ENCODE data around the gene SH3TC1.

The SH3TC1 gene

DNA sequence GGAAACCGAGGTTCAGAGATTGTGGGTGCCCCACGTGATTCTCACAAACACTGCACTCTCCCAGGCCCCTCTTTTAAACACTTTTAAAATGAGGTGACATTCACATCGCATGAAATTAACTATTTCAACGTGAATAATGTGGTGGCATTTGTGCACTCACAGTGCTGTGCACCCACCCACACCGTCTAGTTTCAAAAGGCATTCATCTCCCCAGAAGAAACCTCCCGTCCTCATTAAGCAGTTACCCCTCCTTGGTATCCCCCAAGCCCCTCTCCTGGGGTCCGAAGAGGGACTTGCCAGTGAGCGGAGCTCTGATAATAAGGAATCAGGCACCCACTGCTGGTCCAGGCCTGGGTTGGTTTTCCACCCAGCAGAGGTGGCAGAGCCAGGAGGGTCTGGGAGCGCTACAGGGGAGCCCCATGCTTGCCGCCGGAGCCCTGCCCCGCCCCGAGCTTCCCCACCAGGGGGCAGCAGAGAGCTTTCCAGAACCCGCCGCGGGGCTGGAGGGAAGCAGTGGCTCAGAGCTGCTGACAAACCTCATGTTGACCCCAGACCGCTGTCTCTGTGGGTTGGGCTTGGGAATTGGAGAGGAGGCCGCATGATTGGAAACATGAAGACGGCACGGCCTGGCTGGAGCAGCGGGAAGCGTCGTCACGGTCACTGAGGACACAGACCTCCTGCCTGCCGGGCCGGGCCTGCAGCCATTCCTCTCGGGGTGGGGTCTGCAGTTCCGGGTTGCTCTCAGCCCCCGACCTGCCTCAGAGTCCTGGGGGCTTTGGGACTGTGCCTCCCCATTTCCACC lies 43.0 kb downstream of the SH3TC1 start:
- TF ChIP-seq, protein P1, sequence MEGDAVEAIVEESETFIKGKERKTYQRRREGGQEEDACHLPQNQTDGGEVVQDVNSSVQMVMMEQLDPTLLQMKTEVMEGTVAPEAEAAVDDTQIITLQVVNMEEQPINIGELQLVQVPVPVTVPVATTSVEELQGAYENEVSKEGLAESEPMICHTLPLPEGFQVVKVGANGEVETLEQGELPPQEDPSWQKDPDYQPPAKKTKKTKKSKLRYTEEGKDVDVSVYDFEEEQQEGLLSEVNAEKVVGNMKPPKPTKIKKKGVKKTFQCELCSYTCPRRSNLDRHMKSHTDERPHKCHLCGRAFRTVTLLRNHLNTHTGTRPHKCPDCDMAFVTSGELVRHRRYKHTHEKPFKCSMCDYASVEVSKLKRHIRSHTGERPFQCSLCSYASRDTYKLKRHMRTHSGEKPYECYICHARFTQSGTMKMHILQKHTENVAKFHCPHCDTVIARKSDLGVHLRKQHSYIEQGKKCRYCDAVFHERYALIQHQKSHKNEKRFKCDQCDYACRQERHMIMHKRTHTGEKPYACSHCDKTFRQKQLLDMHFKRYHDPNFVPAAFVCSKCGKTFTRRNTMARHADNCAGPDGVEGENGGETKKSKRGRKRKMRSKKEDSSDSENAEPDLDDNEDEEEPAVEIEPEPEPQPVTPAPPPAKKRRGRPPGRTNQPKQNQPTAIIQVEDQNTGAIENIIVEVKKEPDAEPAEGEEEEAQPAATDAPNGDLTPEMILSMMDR (IDR thresholded peaks at IDR 0.05): peak; percentile 86

DNA sequence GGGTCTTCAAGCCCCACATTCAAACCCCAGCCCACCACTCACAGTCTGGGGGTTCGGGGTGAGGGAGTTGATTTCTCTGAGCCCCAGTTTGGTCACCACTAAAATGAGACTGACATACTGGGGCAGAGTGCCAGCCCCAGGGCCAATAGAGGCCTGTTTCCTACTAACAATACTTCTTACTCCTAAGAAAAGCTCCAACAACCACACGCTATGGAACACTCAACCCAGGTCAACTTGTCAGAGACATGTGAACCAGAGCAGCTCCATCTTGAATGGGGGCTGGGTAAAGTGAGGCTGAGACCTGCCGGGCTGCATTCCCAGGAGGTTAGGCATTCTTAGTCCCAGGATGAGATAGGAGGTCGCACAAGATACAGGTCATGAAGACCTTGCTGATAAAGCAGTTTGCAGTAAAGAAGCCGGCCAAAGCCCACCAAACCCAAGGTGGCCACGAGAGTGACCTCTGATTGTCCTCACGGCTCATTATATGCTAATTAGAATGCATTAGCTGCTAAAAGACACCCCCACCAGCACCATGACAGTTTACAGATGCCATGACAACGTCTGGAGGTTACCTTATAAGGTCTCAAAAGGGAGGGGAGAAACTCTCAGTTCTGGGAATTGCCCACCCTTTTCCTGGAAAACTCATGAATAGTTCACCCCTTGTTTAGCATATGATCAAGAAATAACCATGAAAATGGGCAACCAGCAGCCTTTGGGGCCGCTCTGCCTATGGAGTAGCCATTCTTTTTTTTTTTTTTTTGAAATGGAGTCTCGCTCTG lies 43.9 kb downstream of the SH3TC1 start:
- H3K4me3 ChIP-seq (ENCODE audit: low read depth in 1 of 2, low read length in 1 of 2): no peak overlapping the region
- no peaks in the 10 kb centered on the region for H3K36me3 ChIP-seq
- no peak overlapping the region for H3K27ac ChIP-seq
- no peaks in the 10 kb centered on the region for H3K9me3 ChIP-seq
- TF ChIP-seq, protein P1 (IDR thresholded peaks at IDR 0.05): no peak
- H3K4me1 ChIP-seq (ENCODE audit: control insufficient read depth in 1 of 2, insufficient read depth in 1 of 2, low read depth in 1 of 2, low read length in 1 of 2): peaks cover 0 to 7% of the 10 kb centered on the region in 2 experiments
- peaks cover 11% of the 10 kb centered on the region for H3K27me3 ChIP-seq

More for the DNA sequence above, 43.0 kb downstream of the SH3TC1 start:
- H3K9me3 ChIP-seq: no peaks in the 10 kb centered on the region
- H3K27me3 ChIP-seq: peaks cover 11% of the 10 kb centered on the region
- H3K4me3 ChIP-seq (ENCODE audit: low read depth in 1 of 2, low read length in 1 of 2): no peak overlapping the region
- peaks cover 0 to 7% of the 10 kb centered on the region in 2 experiments for H3K4me1 ChIP-seq (ENCODE audit: control insufficient read depth in 1 of 2, insufficient read depth in 1 of 2, low read depth in 1 of 2, low read length in 1 of 2)
- no peaks in the 10 kb centered on the region for H3K36me3 ChIP-seq
- H3K27ac ChIP-seq: no peak overlapping the region

DNA sequence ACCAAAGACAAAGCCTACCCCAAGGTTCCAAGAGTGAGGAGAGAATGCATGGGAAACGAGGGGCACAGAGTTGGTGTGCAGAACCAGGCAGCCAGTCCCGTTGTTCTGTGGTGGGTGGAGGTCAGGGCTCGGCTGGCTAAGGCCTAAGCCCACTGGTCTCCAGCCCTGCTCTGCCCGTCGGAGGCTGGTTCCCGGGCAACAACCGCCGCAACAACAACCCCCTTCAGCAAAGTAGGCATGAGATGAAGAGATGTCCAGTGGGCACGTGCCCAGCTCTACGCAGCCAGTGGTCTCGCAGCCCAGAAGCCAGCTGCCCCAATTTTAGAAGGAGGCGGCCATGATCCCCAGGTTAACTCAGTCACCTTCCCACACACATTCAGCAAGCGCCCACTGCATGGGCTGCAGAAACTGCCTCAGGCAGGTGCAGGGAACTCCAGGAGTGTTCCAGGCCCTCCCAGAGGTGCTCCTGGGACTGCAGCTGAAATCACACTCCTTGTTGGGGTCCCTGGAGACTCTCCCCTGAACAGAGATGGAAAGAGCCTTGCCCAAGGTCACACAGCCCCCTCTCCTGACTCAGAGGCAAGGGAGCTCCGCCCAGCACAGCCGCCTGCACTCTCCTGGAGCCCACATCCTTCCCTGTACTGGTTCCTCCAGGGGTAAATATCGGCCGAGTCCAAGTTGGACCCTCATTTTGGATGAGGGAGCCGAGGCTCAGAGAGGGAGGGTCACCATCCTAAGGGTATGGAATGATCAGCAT lies 45.1 kb downstream of the SH3TC1 start:
- TF ChIP-seq, protein P1 (IDR thresholded peaks at IDR 0.05): no peak
- H3K4me1 ChIP-seq (ENCODE audit: control insufficient read depth in 1 of 2, insufficient read depth in 1 of 2, low read depth in 1 of 2, low read length in 1 of 2): peaks cover 0 to 7% of the 10 kb centered on the region in 2 experiments
- H3K9me3 ChIP-seq: no peaks in the 10 kb centered on the region
- H3K27ac ChIP-seq: no peak overlapping the region
- H3K4me3 ChIP-seq (ENCODE audit: low read depth in 1 of 2, low read length in 1 of 2): no peak overlapping the region
- no peaks in the 10 kb centered on the region for H3K36me3 ChIP-seq
- H3K27me3 ChIP-seq: peaks cover 11% of the 10 kb centered on the region

DNA sequence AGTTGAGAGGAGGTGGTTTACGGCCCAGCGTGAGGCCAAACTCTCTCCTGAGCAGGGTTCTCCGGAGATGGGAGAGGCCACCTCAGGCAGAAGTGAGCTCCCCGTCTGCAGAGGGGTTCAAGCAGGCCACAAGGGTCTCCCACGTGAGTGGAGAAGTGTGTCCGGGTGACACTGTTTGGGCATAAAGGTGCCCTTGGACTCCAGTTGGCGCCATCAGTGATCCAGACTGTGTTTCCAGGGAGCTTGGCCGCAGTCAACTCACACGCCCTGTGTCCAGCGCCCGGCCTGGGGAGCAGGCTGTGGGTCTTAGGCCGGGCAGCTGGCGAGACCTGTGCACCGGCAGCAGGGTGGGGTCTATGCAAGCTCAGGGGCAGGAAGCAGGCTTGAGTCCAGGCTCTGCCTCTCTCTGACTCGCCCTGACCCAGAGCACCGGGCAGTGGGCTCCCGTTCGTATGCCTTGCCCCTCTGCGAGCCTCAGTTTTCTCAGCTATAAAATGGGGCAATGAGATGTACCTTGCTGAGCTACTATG lies 45.9 kb downstream of the SH3TC1 start:
- H3K27ac ChIP-seq: no peak overlapping the region
- no peak overlapping the region for H3K4me3 ChIP-seq (ENCODE audit: low read depth in 1 of 2, low read length in 1 of 2)
- peaks cover 8% of the 10 kb centered on the region for H3K27me3 ChIP-seq
- no peaks in the 10 kb centered on the region for H3K9me3 ChIP-seq
- TF ChIP-seq, protein P1 (IDR thresholded peaks at IDR 0.05): no peak
- H3K4me1 ChIP-seq (ENCODE audit: control insufficient read depth in 1 of 2, insufficient read depth in 1 of 2, low read depth in 1 of 2, low read length in 1 of 2): peaks cover 0 to 7% of the 10 kb centered on the region in 2 experiments
- no peaks in the 10 kb centered on the region for H3K36me3 ChIP-seq
